Right renal cortex interstitium (tissue), 3 donors: ENCODE results near the gene BRCA1. TPM values are rescaled to one million over a fixed set of nuclear protein-coding genes. Genes with fewer than 3 reads are reported as not detected.
"Not testable (repeated sequence)": the region's sequence is repeated elsewhere in the genome, so short reads cannot be mapped to it uniquely, and the experiment has no call there.

ENCODE experiments used
- DNase-seq, 3 donors: peaks; one replicate each; pipeline ENCODE4 v3.0.0-alpha.2; 2013; ENCODE audit warnings: low read depth in 3 of 3, low spot score in 2 of 3
- polyA plus RNA-seq, 3 donors: library from polyadenylated mRNA; unstranded; fragments of 120-200 nt; gene quantifications; one replicate each; pipeline ENCODE4 v1.2.1, GENCODE V29; 2013; ENCODE audit not compliant: insufficient read length in 3 of 3

BRCA1 gene
- polyA plus RNA-seq, 3 donors = 14.3 to 20.5 (median 20.2) TPM

- no peak for DNase-seq
Measured at GRCh38 chr17:43011728-43012472, 113.3 kb downstream of the BRCA1 start.

GRCh38 chr17:43010667-43011308, 114.4 kb downstream of the BRCA1 start:
- no peak for DNase-seq

- peak in 1 of 3 donors; percentile 39 for DNase-seq
Measured at GRCh38 chr17:43006639-43007551, 118.3 kb downstream of the BRCA1 start, which contains the start of gene IFI35. TSS of gene IFI35 (plus strand) at chr17:43006784. CDS start at chr17:43006948, 164 bp downstream.

- DNase-seq = no peak
Measured at GRCh38 chr17:43003542-43004172, 121.5 kb downstream of the BRCA1 start.

GRCh38 chr17:43000894-43001293, 124.3 kb downstream of the BRCA1 start:
- not testable (repeated sequence) for DNase-seq

- no peak for DNase-seq
Measured at GRCh38 chr17:42999003-42999525, 126.1 kb downstream of the BRCA1 start.

- DNase-seq = peak; percentile 99 to 100 (median 100)
Measured at GRCh38 chr17:42997984-42998938, 126.9 kb downstream of the BRCA1 start, which contains the start of gene RPL27. TSS of gene RPL27 (plus strand) at chr17:42998419. CDS start at chr17:42998751, 332 bp downstream.

- no peak for DNase-seq
Measured at GRCh38 chr17:42997390-42997983, 127.7 kb downstream of the BRCA1 start.

Other genes starting within 250 kb of the BRCA1 start
- gene G6PC1, start 224.6 kb downstream of the BRCA1 start, polyA plus RNA-seq = 1 to 10 TPM; 4.3 to 7.0 (median 6.5) TPM
- gene AARSD1, start 160.9 kb downstream of the BRCA1 start, polyA plus RNA-seq = 10 to 100 TPM; 53.2 to 55.5 (median 54.0) TPM
- 1 to 10 TPM; 1.8 to 2.3 (median 1.9) TPM for gene PTGES3L, start 145.3 kb downstream of the BRCA1 start, polyA plus RNA-seq
- 10 to 100 TPM; 15.9 to 16.6 (median 16.5) TPM for gene RUNDC1, start 144.8 kb downstream of the BRCA1 start, polyA plus RNA-seq
- 1,000 to 10,000 TPM; 1,375 to 1,510 (median 1,475) TPM for gene RPL27, start 126.9 kb downstream of the BRCA1 start, polyA plus RNA-seq
- gene IFI35, start 118.6 kb downstream of the BRCA1 start, polyA plus RNA-seq = 10 to 100 TPM in 2 of 3 donors, 1 to 10 TPM in 1; 9.2 to 12.7 (median 10.5) TPM
- 100 to 1,000 TPM; 125 to 133 (median 133) TPM for gene VAT1, start 103.0 kb downstream of the BRCA1 start, polyA plus RNA-seq
- 1 to 10 TPM; 3.1 to 4.0 (median 3.5) TPM for gene RND2, start 100.1 kb downstream of the BRCA1 start, polyA plus RNA-seq
- gene NBR1, start 45.9 kb upstream of the BRCA1 start, polyA plus RNA-seq = 100 to 1,000 TPM; 121 to 135 (median 125) TPM
- gene TMEM106A, start 86.5 kb upstream of the BRCA1 start, polyA plus RNA-seq = 10 to 100 TPM; 13.0 to 18.4 (median 15.2) TPM
- gene CCDC200, start 103.3 kb upstream of the BRCA1 start, polyA plus RNA-seq = 1 to 10 TPM; 5.7 to 7.2 (median 6.2) TPM
- gene RNU2-1, start 108.6 kb upstream of the BRCA1 start, polyA plus RNA-seq = 1 to 10 TPM in 1 of 3 donors, not detected in 2; 1.1 TPM